ENCODE results near the gene MRTO4. TPM values are rescaled to one million over a fixed set of nuclear protein-coding genes. Genes with fewer than 3 reads are reported as not detected.

The MRTO4 gene
- total RNA-seq, 1 donor from 2014 or later, result 17.7 TPM

DNA sequence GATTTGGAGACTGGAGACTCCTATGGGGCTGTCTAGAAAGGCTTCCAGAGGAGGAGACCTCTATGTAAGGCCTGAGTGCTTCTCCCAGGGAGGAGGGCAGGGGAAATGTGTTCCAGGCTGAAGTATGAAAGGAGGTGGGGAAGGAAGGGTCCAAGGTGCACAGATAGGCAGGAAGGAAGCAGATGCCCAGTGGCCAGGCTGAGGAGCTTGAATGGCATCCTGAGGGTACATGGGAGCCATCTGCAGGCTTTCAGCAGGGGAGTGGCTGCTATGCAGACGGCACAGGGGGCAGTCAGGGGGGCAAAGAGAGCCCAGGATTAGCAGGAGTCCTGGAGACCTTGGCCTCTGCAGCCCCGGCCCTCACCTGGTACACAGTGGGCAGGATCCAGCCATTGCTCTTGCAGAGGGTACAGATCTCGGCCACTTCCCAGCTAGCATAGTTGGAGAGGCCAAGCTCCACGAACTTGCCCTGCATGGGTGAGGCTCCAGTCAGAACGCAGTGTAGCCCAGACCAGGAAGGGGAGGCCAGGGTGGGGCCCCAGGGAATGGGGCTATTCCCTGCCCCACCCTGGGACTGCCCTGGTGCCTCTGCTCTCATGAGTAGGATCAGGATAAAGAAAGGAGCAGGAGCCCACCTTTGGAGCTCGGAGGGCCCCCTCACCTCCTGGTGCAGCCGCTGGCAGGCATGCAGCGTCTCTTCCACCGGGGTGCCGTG is 56.3 kb downstream of the MRTO4 start:
- TF ChIP-seq, protein P1, sequence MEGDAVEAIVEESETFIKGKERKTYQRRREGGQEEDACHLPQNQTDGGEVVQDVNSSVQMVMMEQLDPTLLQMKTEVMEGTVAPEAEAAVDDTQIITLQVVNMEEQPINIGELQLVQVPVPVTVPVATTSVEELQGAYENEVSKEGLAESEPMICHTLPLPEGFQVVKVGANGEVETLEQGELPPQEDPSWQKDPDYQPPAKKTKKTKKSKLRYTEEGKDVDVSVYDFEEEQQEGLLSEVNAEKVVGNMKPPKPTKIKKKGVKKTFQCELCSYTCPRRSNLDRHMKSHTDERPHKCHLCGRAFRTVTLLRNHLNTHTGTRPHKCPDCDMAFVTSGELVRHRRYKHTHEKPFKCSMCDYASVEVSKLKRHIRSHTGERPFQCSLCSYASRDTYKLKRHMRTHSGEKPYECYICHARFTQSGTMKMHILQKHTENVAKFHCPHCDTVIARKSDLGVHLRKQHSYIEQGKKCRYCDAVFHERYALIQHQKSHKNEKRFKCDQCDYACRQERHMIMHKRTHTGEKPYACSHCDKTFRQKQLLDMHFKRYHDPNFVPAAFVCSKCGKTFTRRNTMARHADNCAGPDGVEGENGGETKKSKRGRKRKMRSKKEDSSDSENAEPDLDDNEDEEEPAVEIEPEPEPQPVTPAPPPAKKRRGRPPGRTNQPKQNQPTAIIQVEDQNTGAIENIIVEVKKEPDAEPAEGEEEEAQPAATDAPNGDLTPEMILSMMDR (IDR thresholded peaks at IDR 0.05), result no peak
- Mint-ChIP-seq H3K4me1 (ENCODE audit: low read depth) (peaks cover 31% of the 10 kb centered on the region), H3K9me3 (ENCODE audit: low read depth) (no peaks in the 10 kb centered on the region), H3K36me3 (ENCODE audit: low read depth) (peaks cover 32% of the 10 kb centered on the region), H3K27ac (ENCODE audit: unreplicated experiment) (no peak overlapping the region), H3K4me3 (ENCODE audit: unreplicated experiment) (no peak overlapping the region), H3K27me3 (ENCODE audit: low read depth) (no peaks in the 10 kb centered on the region)
- DNase-seq (ENCODE audit: low spot score), result no peak

DNA sequence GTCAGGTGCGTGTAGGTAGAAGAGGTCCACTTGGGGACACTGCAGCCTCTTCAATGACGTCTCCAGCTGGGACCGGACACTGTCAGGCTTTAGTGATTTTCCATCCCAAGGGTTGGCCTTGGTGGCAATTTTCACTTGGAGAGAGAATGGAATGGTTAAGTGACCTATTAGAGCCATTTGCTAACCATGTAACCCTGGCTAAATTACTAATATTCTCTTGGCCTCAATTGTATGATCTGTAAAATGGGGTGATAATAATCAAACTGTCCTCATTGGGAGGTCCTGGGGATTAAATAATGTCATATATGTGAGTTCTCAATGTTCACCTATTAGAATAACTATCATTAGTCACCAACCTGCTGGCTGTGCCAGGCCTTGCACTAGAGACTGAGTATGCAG is 56.9 kb downstream of the MRTO4 start:
- TF ChIP-seq, protein P1 (IDR thresholded peaks at IDR 0.05), result no peak
- no peaks in the 10 kb centered on the region for H3K27me3 Mint-ChIP-seq (ENCODE audit: low read depth)
- peaks cover 28% of the 10 kb centered on the region for H3K36me3 Mint-ChIP-seq (ENCODE audit: low read depth)
- H3K4me1 Mint-ChIP-seq (ENCODE audit: low read depth), result peaks cover 36% of the 10 kb centered on the region
- no peak overlapping the region for H3K27ac Mint-ChIP-seq (ENCODE audit: unreplicated experiment)
- H3K9me3 Mint-ChIP-seq (ENCODE audit: low read depth), result no peaks in the 10 kb centered on the region
- H3K4me3 Mint-ChIP-seq (ENCODE audit: unreplicated experiment), result no peak overlapping the region
- no peak for DNase-seq (ENCODE audit: low spot score)

DNA sequence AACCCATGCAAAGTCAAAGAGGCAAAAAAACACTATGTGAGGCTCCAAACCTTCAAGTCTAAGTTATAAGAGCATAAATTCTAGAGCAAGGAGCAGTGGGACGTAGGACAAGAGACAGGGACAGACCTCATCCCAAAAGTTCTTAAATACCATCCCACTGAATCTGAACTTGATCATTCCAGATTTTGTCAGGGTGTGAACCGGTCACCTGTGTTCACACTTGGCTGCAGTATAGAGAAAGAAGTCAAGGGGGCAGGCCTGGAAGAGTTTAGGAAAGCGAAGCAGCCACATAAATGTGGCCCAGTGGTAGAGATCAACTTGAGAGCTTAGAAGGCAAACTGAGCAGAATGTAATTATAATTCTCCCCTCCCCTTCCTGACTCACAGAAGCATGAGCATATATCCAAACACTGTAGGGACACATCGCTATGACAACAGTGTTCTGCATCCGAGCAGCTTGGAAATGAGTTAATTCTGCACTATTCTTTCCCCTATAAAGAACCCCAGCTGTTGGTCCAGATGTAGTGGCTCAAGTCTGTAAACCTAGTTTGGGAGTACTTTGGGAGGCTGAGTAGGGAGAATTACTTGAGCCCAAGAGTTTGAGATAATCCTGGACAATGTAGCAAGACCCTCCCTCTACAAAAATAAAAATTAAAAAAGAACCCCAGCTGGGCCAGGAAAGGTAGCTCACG is 57.7 kb downstream of the MRTO4 start:
- no peak for DNase-seq (ENCODE audit: low spot score)
- Mint-ChIP-seq H3K4me3 (ENCODE audit: unreplicated experiment) (no peak overlapping the region), H3K27ac (ENCODE audit: unreplicated experiment) (peak overlapping the region; percentile 82), H3K4me1 (ENCODE audit: low read depth) (peaks cover 43% of the 10 kb centered on the region), H3K27me3 (ENCODE audit: low read depth) (no peaks in the 10 kb centered on the region), H3K36me3 (ENCODE audit: low read depth) (peaks cover 22% of the 10 kb centered on the region), H3K9me3 (ENCODE audit: low read depth) (no peaks in the 10 kb centered on the region)
- TF ChIP-seq, protein P1 (IDR thresholded peaks at IDR 0.05), result no peak

Other genes with a start within 250 kb of the MRTO4 start
- gene UBR4, start 41.5 kb upstream of the MRTO4 start, total RNA-seq, result 133 to 144 TPM (median 135 TPM) in 3 replicates
- 51.9 to 55.6 TPM (median 55.2 TPM) in 3 replicates for gene EMC1, start 281 bp upstream of the MRTO4 start, total RNA-seq
- gene AKR7A3, start 37.0 kb downstream of the MRTO4 start, total RNA-seq, result 0.45 to 1.5 TPM (median 0.51 TPM) in 3 replicates
- 46.6 to 48.9 TPM (median 47.1 TPM) in 3 replicates for gene AKR7A2, start 60.3 kb downstream of the MRTO4 start, total RNA-seq
- 15.7 to 20.1 TPM (median 18.8 TPM) in 3 replicates for gene SLC66A1, start 60.5 kb downstream of the MRTO4 start, total RNA-seq
- 285 to 353 TPM (median 352 TPM) in 3 replicates for gene CAPZB, start 233.7 kb downstream of the MRTO4 start, total RNA-seq